Ovary (tissue), 3 donors: ENCODE results near the gene MYLIP.

Source experiments
- CTCF ChIP-seq, 3 donors: fragments of 450-650 bp in 2 of 3; fragments of 200-600 bp in 1 of 3; IDR thresholded peaks; one replicate each; pipeline versions ENCODE4 v1.5.1 to v1.8.0; 2016 to 2022; ENCODE audit warnings: antibody characterized with exemption in 3 of 3, mild to moderate bottlenecking in 1 of 3
- POLR2A ChIP-seq: fragments of 450-650 bp; IDR thresholded peaks from one replicate; pipeline ENCODE4 v1.6.1; 2017; ENCODE audit warnings: antibody characterized with exemption, mild to moderate bottlenecking, moderate library complexity
- donor health status: DM: no; HTN: no; CAD: no.

- no peak for TF ChIP-seq POLR2A
- no peak for TF ChIP-seq CTCF (IDR thresholded peaks at IDR 0.05)
Measured at GRCh38 chr6:16121339-16121738, 7.5 kb upstream of the MYLIP start.
